Raji (cell line): ENCODE data around the gene MARCHF6.

Experiments used
- POLR2A ChIP-seq: IDR thresholded peaks from 2 replicates; pipeline ENCODE4 v1.6.1; 2011; ENCODE audit warnings: low read depth, low read length, control low read depth; ENCODE audit not compliant: insufficient read depth

MARCHF6 gene

GRCh38 chr5:10339058-10339811 lies 14.3 kb upstream of the MARCHF6 start:
- TF ChIP-seq POLR2A, result no peak

DNA sequence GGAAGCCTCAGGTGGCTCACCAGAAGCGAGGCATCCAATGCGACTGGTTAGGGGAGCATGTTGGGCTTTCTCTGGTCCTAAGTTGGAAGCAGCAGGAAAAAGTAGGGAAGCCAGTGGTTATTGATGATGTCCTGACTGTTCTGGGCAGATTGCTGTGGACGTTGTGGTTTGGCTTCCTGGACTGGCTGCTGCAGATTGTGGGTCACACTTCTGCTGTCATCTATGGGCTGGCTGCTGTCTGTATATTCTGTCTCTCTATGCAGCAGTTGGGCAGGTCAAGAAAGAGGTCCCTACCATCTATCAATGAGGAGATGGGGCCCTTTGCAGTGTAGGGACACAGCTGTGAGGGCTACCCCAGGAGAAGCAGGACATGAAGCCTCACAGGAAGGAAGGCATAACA lies 13.5 kb upstream of the MARCHF6 start:
- no peak for TF ChIP-seq POLR2A

DNA sequence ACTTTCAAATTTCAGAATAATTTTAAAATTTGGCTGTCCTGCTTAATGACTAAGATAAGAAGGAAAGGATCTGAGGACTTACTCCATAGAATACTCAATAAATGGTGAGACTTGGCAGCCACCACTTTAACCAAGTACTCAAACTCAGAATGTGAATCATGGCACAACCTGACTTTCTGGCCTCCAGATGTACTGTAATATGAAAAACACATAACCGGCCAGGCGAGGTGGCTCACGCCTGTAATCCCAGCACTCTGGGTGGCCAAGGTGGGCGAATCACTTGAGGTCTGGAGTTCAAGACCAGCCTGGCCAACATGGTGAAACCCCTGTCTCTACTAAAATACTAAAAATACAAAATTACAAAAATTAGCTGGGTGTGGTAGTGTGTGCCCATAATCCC lies 10.0 kb upstream of the MARCHF6 start:
- no peak for TF ChIP-seq POLR2A

DNA sequence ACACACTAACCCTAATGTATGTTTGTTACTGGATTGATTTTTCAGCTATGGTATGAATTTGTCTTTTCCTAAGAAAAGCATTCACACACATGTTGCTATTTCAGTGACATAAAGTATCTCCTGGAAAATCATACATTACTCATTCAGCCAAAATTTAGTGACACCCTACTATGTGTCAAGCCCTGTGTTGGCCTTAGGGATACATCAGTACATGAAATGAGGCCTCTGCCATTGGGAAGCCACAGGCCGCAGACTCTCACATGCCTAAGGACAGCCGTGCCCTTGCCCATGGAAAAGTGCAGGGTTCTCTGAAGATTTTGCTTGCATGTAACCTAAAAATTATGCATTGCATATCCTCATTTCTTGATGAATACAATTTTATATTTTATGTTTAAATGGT lies 5.2 kb upstream of the MARCHF6 start:
- TF ChIP-seq POLR2A, result no peak

DNA sequence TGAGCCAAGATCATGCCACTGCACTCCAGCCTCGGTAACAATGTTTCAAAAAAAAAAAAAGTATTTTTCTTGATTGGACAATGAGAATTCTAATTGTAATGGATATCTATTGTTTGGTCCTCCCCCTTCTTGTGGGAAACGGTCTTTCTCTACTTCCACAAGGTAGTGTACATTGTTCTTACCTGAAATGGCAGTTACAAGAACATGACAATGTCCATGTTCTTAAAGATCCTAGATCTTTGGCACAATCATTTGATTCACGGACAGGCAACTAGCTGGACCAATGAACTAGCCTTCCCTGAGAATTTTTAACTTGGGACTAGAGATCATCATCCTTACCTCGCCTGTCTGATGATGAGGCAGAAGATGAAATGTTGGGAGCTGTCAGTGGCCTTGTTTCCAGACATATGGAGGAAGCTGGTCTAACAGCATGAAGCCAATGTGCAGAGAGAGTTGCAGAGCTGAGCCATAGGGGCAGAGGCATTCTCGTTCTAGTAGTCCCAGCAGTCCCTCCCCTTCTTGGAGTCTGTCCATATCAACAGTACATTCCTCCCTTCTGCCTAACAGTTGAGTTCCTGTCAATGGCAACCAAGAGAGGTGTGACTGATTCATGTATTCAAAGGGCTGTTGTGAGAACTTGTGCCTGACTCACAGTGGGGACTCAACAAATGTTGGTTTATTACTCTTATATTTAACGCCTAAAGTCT lies 2.1 kb upstream of the MARCHF6 start:
- TF ChIP-seq POLR2A, result no peak

DNA sequence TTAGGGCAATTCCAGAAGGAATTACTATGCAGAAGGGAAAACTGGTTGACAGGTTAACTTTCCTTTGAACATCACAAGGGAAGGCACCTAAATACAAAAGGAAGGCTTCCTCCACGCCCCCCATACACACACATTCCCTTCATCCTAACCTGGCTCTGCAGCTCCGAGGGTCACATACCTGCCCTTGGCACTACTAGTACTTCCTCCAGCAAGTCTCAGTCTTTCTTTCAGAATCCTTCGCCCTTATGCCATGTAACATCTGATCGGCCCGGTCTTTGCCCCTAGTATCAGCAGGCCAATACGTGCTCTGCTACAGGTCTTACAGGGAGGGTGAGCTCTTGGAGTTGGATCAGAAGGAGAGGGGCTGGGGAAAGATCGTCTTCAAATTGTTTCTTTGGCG lies 1.6 kb upstream of the MARCHF6 start:
- TF ChIP-seq POLR2A, result no peak

DNA sequence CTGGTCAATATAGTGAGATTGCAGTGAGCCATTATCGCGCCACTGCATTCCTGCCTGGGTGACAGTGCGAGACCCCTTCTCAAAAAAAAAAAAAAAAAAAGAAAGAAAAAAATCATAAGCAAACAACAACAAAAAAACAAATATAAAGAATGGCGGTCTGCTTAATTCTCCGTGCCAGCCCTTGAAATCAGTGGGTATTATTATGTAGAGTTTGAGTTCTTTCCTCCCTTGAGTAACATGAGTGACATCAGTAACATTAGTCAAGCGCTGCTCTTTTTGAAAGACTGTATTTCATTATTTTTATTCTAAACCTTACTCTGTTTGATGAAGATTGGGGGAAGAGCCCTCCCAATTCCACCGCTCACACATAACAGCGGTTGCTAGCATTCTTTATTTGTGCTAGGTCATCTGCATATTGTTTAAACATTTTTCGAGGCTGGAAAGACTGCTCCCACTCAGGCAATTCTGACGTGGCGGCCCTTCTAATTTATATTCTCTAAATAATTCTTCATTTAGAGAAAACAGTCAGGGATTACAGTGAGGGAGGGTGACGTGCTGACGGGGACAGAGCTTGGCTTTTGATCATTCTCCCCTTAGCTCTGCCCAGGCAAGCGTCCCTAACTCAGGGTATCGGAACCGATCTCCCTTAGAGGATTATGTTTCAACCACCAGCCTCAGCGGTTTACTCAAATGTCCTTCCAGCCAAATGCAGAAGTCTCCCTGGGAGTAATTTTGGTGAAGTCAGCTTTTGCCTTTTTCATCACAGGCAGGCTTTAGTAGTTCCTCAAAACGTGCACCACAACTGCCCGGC lies 860 bp upstream of the MARCHF6 start:
- no peak for TF ChIP-seq POLR2A

GRCh38 chr5:10354048-10354872 lies 765 bp downstream of the MARCHF6 start:
- TF ChIP-seq POLR2A, result no peak

GRCh38 chr5:10355071-10355889 lies 1.8 kb downstream of the MARCHF6 start:
- TF ChIP-seq POLR2A, result no peak

GRCh38 chr5:10358999-10359398 lies 5.5 kb downstream of the MARCHF6 start:
- TF ChIP-seq POLR2A, result no peak

GRCh38 chr5:10360686-10361085 lies 7.2 kb downstream of the MARCHF6 start:
- TF ChIP-seq POLR2A, result no peak

DNA sequence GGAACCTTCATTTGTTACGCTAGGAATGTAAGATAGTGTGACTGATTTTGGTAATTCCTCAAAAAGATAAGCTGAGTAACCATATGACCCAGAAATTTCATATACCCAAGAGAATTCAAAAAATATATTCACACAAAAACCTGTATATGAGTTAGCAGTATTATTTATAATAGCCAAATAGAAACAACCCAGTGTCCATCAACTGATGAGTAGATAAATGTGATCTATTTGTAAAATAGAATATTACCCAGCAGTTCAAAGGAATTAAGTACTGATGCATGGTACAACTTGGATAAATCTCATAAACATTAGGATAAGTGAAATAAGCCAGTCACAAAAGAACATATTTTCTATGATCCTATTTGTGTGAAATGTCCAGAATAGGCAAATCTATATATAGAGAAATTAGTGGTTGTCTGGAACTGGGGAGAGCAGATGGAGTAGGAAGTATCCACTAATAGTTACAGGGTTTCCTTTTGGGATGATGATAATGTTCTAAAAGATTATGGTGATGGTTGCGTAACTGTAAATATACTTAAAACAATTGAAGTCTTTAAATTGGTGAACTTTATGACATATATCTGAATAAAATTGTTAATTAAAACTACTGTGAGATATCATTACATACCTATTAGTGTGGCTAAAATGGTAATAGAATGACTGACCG lies 10.2 kb downstream of the MARCHF6 start:
- TF ChIP-seq POLR2A, result no peak

- no peak for TF ChIP-seq POLR2A
Observed at GRCh38 chr5:10364186-10364689, 10.7 kb downstream of the MARCHF6 start.
